Fibroblast of skin of back (primary cell): ENCODE data around the gene C11orf24.
"Not testable (repeated sequence)": the region's sequence is repeated elsewhere in the genome, so short reads cannot be mapped to it uniquely, and the experiment has no call there.

Experiments
- DNase-seq: peaks from one replicate; pipeline ENCODE4 v3.0.0-alpha.2; 2013

Gene C11orf24

GRCh38 chr11:68298659-68299516, 27.1 kb upstream of the C11orf24 start:
- DNase-seq: no peak

GRCh38 chr11:68297812-68298658, 26.3 kb upstream of the C11orf24 start:
- DNase-seq: peak; percentile 67

GRCh38 chr11:68297494-68297811, 25.7 kb upstream of the C11orf24 start:
- no peak for DNase-seq

GRCh38 chr11:68297052-68297378, 25.2 kb upstream of the C11orf24 start:
- no peak for DNase-seq

- DNase-seq: no peak
Observed at GRCh38 chr11:68296344-68297051, 24.7 kb upstream of the C11orf24 start.

GRCh38 chr11:68295940-68296339, 24.2 kb upstream of the C11orf24 start:
- DNase-seq: no peak

- DNase-seq: no peak
Observed at GRCh38 chr11:68295271-68295670, 23.5 kb upstream of the C11orf24 start.

- no peak for DNase-seq
Observed at GRCh38 chr11:68293708-68294107, 21.9 kb upstream of the C11orf24 start.

GRCh38 chr11:68289456-68289855, 17.7 kb upstream of the C11orf24 start:
- no peak for DNase-seq

- DNase-seq: no peak
Observed at GRCh38 chr11:68287419-68287818, 15.6 kb upstream of the C11orf24 start.

- DNase-seq: not testable (repeated sequence)
Observed at GRCh38 chr11:68284588-68284987, 12.8 kb upstream of the C11orf24 start.

GRCh38 chr11:68282861-68283230, 11.1 kb upstream of the C11orf24 start:
- no peak for DNase-seq

- DNase-seq: no peak
Observed at GRCh38 chr11:68282141-68282860, 10.5 kb upstream of the C11orf24 start.

- no peak for DNase-seq
Observed at GRCh38 chr11:68279676-68280075, 7.9 kb upstream of the C11orf24 start.

- no peak for DNase-seq
Observed at GRCh38 chr11:68276861-68277260, 5.1 kb upstream of the C11orf24 start.

GRCh38 chr11:68275721-68276507, 4.1 kb upstream of the C11orf24 start:
- no peak for DNase-seq

GRCh38 chr11:68274306-68274705, 2.5 kb upstream of the C11orf24 start:
- no peak for DNase-seq

GRCh38 chr11:68273026-68273738, 1.4 kb upstream of the C11orf24 start:
- no peak for DNase-seq

GRCh38 chr11:68271023-68271780, 571 bp downstream of the C11orf24 start:
- peak; percentile 87 for DNase-seq
